ENCODE data around the gene DPM1.

Gene DPM1

DNA sequence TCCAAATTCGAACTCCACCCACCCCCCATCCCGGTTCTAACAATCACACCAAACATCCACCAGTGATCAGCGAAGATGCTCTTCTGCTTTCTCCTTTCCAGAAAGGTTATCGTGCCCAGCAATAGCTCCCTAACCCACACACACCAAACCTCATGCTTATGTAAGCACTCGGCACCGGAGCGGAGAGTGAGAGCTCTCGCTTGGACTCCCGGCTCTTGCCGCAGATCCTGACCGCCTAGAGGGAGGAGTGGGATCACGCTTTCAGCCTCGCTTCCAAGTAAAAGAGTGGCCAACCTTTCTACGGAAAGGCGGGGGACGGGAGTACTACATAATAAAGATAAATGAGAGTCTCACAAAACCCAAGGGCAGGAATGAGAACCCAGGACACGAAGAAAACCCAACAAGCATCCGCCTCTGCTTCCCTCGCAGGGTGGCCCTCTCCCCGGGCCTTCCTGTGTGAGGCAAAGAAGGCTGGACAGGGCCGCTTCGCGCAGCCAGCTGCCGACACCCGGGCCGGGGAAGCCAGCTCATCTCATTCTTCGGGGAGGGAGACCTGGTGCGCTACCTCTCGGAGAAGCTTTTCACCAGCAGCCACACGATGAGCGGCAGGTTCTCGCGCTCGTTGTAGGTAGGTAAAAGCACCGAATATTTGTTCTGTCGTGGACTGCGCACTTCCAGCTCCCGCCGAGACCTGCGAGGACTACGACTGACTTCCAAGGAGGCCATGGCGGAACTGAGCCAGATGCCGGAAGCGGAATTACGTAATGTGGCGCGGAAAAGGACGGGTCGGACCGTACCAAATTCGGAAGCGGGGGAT is at the start of gene DPM1:
DPM1 (minus strand) TSS at position 735 of the 817 bp plus-strand sequence; CDS start at position 726, 9 bp downstream.
- DNase-seq (ENCODE audit: low read depth in 3 of 3, low spot score in 1 of 3): peak; percentile 67 to 73 (median 70)

DNA sequence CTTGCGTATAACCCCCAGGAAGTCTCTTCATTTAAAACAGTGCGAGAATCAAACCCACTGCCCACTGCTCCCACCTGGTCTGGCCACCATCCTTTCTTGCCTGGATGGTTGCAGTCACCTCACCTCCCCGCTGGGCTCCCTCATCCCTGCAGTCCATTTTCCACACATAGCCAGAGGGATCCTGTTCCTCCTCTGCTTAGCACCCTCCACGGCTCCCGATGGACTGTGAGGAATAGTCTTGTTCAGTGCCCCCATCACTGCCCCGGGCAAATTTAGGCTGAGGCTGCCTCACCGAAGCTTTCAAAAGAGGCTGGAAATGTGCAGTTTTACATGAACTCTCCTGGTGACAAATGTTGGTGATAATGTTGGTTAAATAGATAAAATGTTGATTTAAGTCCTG is 46.9 kb upstream of the DPM1 start:
- DNase-seq (ENCODE audit: low read depth in 3 of 3, low spot score in 1 of 3): no peak

DNA sequence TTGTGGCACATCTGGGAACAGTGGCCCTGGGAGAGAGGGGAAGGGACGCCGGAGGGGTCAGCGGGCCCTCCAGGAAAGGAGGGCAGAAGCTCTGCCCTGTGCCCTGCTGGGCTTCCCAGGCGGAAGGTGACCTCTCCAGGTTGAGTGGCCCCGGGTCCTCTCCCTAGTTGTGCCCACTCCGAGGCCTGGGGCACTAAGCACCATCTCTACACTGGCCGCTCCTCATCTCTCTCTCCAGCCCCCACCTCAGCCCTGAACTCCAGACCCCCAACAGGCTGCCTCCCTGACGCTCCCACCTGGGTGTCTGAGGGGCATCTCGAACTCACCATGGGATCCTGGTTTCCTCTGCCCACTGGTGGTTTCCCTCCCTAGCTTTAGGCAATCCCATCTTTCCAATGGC is 46.4 kb upstream of the DPM1 start:
- DNase-seq (ENCODE audit: low read depth in 3 of 3, low spot score in 1 of 3): no peak

DNA sequence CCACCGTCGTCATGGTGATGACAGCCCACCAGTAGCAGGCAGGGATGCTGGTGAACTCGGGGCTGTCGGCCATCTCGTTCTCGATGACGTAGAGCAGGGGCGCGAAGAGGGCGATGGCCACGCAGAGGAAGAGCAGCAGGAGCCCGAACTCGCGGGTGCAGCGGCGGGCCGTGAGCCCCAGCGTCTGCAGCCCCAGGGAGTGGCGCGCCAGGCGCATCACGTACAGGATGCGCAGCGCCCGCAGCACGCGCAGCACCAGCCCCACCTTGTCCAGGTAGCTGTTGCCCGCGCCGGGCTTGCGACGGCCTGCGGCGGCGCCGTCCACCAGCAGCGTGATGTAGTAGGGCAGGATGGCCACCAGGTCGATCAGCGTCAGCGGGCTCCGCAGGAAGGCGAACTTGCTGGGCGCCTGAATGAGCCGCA is 46.0 kb upstream of the DPM1 start:
- DNase-seq (ENCODE audit: low read depth in 3 of 3, low spot score in 1 of 3): no peak

DNA sequence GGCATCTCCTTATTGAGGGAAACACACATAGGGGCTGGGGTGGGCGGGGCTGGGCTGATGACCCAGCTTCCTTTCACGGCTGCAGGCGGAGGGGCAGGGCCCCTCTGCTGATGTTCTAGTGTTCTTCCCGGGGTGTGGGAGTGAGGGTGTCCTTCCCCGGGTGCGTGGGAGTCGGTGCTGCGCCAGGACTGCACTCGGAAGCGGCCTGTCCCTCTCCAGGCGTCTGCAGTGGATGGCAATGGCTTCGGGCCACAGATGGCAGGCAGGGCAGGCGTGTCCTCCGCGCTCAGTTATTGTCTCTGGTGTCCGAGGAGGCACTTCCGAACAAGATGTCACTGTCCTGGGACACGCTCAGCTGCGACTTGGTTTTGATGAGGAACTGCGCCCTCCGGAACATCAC is 45.4 kb upstream of the DPM1 start:
- no peak for DNase-seq (ENCODE audit: low read depth in 3 of 3, low spot score in 1 of 3)

DNA sequence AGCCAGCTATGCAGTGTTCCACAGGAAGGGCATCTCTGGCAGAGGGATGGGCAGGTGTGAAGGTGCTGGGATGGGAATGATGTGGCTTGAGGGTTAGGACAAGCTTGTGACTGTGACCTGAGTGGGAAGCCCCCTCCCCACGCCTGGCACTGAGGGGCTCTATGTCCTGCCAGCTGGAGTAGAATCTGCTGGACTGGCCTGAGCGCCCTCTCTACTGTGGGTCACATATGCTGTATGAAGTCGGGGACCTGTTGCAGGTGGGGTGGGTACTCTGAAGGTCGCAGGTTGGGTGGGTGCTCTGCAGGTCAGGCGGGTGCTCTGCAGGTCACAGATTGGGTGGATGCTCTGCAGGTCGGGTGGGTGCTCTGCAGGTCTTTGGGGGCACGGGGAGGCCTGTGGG is 44.3 kb upstream of the DPM1 start:
- DNase-seq (ENCODE audit: low read depth in 3 of 3, low spot score in 1 of 3): no peak

DNA sequence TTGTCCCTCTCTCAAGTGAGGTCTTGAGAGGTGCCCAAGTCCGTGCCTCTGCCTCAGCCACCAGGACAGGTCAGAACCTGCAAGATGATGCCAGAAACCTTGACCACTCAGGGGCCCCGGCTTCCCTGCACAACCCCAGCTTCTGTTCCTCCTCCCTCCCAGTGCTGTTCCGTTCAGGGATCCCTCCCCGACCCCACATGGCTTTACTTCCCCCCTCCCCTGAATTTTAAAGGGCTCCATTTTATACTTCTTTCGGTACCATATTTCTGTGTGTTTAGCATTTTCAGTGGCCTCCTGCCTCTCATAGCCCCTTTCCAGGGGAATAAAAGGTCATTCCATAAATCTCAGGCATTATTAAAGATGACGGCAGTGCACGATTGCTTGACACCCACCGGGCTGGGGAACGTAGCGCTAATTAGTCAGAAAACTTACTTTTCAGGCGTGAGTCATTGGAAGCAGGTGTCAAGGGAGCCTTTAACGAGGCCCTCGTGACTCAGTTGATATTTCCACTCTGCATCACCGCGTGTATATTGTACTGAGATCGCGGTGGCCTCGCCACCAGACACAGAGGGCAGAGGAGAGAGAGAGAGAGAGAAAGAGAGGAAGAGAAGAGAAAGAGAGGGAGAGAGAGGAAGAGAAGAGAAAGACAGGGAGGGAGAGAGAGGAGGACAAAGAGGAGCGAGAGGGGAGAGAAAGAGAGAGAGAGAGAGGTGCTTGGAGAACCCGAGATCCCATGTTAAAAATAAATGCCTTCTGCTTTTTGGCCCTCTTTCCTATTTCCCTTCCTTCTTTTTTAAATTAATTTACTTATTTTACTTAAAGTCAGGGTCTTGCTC is 43.3 kb upstream of the DPM1 start:
- DNase-seq (ENCODE audit: low read depth in 3 of 3, low spot score in 1 of 3): no peak

DNA sequence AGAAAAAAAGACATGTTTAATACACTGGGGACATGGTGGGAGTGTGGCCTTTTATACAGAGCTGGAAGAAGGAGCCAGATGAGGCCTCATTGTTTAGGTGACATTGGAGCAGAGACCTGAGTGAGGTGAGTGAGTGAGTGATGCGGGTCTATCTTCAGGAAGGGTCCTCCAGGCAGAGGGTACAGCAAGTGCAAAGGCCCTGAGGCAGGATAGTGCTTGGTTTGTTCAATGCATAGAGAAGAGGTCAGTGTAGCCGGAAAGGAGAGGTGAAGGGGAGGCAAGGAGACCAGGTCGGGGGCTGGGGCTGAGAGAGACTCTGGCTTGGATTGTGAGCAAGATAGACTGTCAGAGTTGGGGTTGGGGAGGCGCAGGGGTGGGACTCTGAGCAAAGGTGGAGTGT is 41.0 kb upstream of the DPM1 start:
- DNase-seq (ENCODE audit: low read depth in 3 of 3, low spot score in 1 of 3): no peak

DNA sequence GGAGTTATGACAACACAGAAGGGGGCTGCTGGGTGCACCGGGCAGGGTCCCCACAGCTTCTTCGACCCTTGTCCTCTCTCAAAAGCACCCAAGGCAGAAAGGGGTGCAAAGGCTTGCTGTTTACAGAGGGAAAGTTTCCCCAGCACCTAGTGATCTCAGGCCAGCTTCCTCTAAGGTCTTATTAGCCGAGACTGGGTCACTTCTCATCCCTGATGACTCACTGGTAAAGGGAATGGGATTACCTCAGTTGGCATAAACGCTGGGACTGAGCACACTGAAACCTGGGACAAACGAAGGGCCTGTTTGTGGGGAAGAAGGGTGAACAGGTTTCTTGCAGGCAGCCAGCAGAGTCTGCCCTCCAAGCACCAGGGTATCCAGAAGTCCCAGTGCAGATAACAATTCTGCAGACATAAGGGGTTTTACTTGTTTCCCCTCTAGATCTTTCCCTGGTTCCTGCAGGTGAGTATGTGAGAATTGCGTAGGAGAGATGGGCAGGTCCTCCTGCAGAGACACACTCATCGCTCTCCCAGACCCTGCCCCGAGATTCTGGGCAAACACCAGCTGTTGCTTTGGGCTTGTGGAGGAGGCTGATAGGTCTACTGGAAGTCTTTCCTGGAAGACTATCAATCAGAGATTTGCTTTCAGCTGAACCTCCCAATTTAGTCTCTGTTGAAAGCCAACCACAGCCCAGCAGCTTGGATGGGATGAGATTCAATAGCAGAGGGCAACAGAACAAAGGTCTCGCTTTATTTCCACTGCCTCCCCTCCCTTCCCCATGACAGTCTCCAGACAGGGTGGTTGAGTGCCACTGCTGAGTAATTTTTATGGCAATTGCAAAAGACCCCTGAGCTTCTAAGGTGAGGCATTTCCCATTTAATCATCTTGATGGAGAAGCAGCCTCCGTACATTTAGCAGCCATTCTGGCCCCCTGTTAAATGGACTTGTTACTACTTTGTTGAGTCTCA is 38.9 kb upstream of the DPM1 start:
- DNase-seq (ENCODE audit: low read depth in 3 of 3, low spot score in 1 of 3): no peak

DNA sequence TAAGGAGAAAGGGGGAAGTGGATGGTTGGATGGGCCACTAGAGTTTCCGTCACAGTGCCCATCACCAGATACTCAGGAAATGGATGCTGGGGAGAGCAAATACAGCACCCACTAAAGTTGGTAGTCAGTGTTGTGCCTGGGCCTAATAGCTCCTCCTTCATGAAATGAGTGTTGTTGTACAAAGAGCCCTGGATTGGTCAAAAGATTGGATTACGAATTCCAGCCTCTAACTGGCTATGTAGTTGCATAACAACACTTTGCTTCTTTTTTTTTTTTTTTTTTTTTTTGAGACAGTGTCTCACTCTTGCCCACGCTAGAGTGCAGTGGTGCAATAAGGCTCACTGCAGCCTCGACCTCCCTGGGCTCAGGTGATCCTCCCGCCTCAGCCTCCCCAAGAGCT is 37.2 kb upstream of the DPM1 start:
- DNase-seq (ENCODE audit: low read depth in 3 of 3, low spot score in 1 of 3): no peak

DNA sequence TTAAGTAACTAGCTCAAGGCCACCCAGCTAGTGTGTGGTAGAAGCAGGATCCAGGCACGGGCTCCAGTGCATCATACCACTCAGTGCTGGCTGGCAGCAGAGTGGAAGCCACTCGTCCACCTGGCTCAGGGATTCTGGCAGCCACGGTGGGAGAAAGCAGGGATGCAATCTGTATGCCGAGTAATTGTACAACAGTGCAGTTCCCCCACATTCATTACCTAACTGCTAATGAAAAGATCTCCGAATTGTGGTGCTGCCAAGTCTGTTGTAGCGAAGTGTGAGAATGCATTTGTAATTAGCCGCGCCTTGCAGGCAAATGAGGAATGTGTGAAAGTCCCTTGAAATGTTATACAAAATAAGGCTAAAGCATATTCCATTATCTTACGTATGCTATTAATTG is 35.5 kb upstream of the DPM1 start:
- no peak for DNase-seq (ENCODE audit: low read depth in 3 of 3, low spot score in 1 of 3)

DNA sequence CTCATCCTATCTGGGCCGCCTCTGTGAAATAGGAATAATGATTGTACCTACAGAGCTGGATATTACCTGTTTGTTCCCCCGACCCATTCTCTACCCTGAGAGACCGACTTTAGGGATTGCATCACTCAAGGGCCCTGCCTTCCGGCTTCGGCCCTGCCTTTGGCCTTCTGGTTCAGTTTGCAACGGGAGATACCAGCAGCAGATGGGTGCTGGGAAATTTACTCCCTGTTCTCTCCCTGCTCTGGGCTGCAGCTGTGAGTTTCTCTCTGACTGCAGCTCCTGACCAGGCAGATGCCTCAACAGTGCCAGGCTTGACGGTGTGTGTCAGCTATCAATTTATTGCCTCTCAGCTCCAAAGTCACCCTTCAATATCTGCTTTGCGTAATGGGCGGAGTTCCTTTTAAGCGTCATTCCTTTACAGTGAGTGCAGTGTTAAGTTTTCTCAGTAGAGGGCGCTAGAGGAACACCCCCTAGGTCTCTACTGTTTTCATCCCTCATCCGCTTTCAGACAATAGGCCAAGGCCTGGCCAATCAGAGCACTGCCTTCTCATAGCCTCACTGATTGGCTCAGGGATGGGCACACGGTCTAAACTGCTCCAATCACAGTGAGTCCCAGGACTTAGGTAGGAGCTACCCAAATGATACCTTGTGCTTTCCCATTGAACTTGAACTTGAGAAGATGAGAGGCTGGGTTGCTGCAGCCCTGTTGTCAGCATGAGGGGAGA is 34.6 kb upstream of the DPM1 start:
- DNase-seq (ENCODE audit: low read depth in 3 of 3, low spot score in 1 of 3): no peak

DNA sequence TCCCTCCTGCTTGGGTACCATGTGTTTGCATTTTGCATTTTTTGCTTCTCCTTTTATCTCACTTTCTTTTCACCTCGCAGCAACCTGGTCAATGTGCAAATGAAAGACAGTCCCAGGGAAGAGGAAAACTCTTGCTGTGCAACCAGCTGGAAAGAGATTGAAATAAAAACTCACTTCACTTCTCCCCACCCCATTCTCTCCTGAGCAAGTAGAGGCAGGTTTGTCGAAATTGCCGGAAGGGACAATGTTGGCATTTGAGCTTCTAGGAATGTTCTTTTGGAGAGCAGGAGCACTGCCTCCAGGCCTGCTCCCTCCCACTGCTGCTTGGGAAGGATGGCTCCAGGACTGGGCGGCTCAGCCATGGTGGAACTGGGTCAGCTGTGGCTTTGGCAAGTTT is 34.0 kb upstream of the DPM1 start:
- DNase-seq (ENCODE audit: low read depth in 3 of 3, low spot score in 1 of 3): no peak

DNA sequence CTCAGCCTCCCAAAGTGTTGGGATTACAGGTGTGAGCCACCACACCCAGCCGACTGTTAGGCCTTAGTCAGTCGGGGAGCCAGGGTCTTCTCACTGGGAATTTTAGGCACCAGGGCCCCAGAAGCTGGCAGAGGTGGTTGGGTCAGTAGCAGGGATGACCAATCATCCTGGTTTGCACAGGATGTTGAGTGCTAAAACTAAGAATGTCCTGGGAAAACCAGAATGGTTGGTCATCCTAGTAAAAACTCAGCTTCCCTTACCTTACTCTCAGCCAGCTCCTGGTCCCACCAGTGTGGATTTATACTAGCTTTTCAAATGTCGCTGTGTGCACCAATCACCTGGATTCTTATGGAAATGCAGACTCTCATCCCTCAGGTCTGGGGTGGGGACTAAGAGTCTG is 32.7 kb upstream of the DPM1 start:
- DNase-seq (ENCODE audit: low read depth in 3 of 3, low spot score in 1 of 3): no peak

DNA sequence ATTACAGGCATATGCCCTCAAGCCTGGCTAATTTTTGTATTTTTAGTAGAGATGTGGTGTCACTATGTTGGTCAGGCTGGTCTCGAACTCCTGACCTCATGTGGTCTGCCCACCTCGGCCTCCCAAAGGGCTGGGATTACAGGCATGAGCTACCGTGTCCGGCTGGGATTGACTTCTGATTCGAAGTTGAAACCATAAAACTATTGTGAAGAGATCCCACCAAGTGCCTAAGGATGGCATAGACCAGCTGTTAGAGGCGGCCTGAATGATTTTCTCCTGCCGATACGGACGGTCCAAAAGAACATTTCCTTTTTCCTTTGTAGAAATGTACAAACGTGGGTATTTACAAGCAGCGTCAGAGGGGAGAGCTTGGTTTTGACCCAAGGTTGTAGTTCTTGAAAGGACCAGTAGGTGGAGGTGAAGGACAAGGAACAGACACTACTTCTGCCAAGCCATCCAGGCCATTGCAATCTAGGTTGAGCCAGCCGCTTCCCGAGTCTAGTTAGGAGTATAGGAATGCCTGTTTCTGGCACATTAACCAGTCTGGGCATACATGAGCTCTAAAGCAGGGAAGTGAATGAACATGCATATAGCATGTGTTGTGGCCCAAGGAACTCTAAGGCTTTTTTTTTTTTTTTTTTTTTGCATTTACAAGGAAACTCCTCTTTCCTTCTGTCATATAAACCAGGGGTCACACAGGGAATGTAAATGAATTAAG is 29.3 kb upstream of the DPM1 start:
- DNase-seq (ENCODE audit: low read depth in 3 of 3, low spot score in 1 of 3): peak in 2 of 3 donors; percentile 21 to 29

DNA sequence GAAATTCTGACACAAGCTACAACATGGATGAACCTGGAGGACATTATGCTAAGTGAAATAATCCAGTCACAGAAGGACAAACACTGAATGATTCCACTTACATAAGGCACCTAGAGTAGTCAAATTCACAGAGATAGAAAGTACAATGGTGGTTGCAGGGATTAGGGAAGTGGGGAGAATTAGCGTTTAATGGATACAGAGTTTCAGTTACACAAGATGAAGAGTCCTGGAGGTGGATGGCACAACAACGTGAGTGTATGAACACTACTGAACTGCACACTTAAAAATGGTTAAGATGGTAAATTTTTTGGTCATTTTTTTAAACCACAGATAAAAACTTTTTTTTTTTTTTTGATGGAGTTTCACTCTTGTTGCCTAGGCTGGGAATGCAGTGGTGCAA is 25.0 kb upstream of the DPM1 start:
- DNase-seq (ENCODE audit: low read depth in 3 of 3, low spot score in 1 of 3): no peak

DNA sequence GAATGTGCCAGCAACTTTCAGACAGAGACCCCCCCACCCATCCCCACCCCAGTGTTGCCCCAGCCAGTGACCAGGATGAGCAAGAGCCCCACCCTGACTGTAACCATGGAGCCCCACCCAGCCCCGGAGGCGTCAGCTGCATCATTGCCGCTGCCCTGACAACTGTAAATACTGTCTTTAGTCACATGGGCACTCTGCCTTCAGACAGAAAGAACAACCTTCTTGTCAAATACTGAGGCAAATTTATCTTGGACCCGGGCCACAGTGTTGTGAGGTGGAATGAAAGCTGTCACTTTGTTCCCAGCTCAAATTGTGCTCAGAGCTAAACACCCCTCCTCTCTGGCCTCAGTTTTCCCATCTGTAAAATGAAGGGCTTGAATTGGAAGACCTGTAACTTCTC is 24.0 kb upstream of the DPM1 start:
- DNase-seq (ENCODE audit: low read depth in 3 of 3, low spot score in 1 of 3): no peak

DNA sequence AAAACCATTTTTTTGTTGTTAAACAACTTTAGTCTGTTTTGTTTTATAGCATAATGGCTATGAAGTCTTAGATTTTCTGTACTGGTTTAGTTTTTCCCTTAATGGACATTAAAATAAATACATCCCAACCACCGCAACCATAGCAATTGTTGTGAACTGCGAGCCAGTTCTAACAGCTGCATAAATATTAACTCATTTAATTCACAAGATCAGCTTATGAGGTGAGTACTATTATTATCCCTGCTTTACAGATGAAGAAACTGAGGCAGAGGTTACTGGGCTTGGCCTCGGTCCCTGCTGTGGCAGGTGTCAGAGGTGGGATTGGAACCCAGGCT is 23.3 kb upstream of the DPM1 start:
- no peak for DNase-seq (ENCODE audit: low read depth in 3 of 3, low spot score in 1 of 3)

DNA sequence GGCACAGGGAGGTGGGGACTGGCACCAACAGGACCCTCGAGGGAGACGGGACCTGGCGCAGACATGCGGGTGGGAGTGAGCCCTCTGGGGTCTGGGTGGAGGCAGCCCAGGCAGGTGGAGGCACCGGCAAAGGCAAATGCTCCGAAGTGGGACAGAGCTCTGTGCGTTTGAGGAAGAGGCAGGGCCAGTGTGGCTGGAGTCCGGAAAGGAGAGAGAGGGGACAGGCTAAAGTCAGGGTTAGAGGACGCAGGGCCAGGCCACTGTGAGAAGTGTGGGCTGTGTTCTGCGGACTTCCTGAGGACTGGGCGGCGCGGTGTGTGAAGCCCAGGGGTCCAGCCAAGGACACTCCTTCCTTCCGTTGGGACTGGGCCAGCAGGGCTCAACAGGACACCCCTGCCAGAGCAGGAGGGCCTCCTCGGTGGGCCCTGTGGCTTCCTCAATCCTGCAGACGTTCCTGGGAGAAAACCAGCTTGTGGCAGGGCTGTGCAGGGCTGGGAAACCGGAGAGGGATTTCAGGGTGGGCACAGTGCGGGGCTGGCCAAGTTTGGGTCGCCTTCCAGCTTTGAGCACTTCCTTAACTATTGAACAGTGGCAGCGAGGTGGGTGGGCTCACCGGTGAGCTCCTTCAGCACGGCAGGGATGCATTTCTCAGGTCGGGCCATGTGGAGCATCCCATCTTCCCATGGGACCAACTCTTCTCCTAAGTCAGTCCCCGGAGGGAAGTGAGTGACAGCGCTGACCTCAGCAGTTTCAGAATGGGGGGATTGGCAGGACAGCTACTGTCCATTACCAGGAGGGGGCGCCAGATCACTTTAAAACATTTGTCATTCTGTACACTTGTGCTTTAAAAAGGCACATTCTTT is 22.8 kb upstream of the DPM1 start:
- peak in 2 of 3 donors; percentile 14 to 39 for DNase-seq (ENCODE audit: low read depth in 3 of 3, low spot score in 1 of 3)
